Measurements from ENCODE around the gene NELL1.

DNA sequence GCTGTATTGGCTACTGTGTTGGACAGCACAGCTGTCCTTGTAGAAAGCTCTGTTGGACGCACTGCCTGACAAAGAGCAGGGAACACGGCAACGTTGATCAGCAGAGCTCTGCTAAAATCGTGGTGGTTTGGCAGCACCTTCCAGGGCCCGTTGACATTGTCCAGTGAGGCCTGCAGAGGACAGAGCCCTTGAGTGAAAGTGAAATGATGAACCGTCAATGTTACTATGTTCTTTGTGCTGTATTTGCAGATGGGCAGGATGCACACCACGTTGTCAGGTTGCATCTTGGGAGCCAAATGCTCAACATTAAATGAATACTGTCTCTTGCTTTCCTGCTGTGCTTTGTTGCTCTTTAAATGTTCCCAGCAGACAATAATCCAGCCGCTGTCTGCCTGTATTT is 69.7 kb downstream of the NELL1 start:
- TF ChIP-seq, protein P1, sequence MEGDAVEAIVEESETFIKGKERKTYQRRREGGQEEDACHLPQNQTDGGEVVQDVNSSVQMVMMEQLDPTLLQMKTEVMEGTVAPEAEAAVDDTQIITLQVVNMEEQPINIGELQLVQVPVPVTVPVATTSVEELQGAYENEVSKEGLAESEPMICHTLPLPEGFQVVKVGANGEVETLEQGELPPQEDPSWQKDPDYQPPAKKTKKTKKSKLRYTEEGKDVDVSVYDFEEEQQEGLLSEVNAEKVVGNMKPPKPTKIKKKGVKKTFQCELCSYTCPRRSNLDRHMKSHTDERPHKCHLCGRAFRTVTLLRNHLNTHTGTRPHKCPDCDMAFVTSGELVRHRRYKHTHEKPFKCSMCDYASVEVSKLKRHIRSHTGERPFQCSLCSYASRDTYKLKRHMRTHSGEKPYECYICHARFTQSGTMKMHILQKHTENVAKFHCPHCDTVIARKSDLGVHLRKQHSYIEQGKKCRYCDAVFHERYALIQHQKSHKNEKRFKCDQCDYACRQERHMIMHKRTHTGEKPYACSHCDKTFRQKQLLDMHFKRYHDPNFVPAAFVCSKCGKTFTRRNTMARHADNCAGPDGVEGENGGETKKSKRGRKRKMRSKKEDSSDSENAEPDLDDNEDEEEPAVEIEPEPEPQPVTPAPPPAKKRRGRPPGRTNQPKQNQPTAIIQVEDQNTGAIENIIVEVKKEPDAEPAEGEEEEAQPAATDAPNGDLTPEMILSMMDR (IDR thresholded peaks at IDR 0.05; ENCODE audit: extremely low read depth in 1 of 2, insufficient read depth in 1 of 2, low read depth in 1 of 2, low read length in 2 of 2): no peak
- TF ChIP-seq, protein P2, sequence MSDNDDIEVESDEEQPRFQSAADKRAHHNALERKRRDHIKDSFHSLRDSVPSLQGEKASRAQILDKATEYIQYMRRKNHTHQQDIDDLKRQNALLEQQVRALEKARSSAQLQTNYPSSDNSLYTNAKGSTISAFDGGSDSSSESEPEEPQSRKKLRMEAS (IDR thresholded peaks at IDR 0.05; ENCODE audit: insufficient read depth, insufficient read length): no peak
- TF ChIP-seq POLR2A (IDR thresholded peaks at IDR 0.05; ENCODE audit: low read depth, low read length) (no peak), EZH2 (IDR thresholded peaks at IDR 0.05; ENCODE audit: borderline replicate concordance, low read depth, low read length, severe bottlenecking) (no peak)

Measured in endothelial cell of umbilical vein (primary cell).